Activated CD4-positive, alpha-beta memory T cell treated with anti-CD3 and anti-CD28 coated beads, Interleukin-2, amount 10 ng/mL, durations not matched to agents 7 days and 5 days (primary cell): ENCODE results near the gene NRCAM. TPM values are rescaled to one million over a fixed set of nuclear protein-coding genes. Genes with fewer than 3 reads are reported as not detected.

Source experiments
- CTCF ChIA-PET: fragments of 350-600 bp; sonication (Branson Sonifier 250); formaldehyde crosslinking; loops from one replicate; lab custom pipeline; 2021; ENCODE audit warnings: antibody characterized with exemption, inconsistent platforms; lab: Charles Lee
- POLR2A ChIA-PET: fragments of 350-600 bp; sonication (Branson Sonifier 250); formaldehyde crosslinking; loops from one replicate; lab custom pipeline; 2021; ENCODE audit warnings: antibody characterized with exemption; lab: Charles Lee
- DNase-seq: peaks from one replicate; pipeline ENCODE4 v3.0.0-alpha.2; 2020
- H3K27ac Mint-ChIP-seq: one replicate; pipeline ENCODE4 v1.8.0; 2021; ENCODE audit warnings: mild to moderate bottlenecking, mixed read lengths
- H3K27me3 Mint-ChIP-seq: one replicate; pipeline ENCODE4 v1.8.0; 2021; ENCODE audit warnings: mixed read lengths
- H3K36me3 Mint-ChIP-seq: one replicate; pipeline ENCODE4 v1.8.0; 2021; ENCODE audit warnings: low read depth, mixed read lengths
- H3K4me1 Mint-ChIP-seq: one replicate; pipeline ENCODE4 v1.8.0; 2021; ENCODE audit warnings: mixed read lengths
- H3K4me3 Mint-ChIP-seq: one replicate; pipeline ENCODE4 v1.8.0; 2021; ENCODE audit warnings: mild to moderate bottlenecking, mixed read lengths
- H3K9me3 Mint-ChIP-seq: one replicate; pipeline ENCODE4 v1.8.0; 2021; ENCODE audit warnings: mixed read lengths
- total RNA-seq, 2 experiments: library from RNA; stranded (reverse); gene quantifications; one replicate each; pipeline ENCODE4 v1.2.3, GENCODE V29; 2021

Gene NRCAM
- total RNA-seq, 2 experiments from 2014 or later: not detected

DNA sequence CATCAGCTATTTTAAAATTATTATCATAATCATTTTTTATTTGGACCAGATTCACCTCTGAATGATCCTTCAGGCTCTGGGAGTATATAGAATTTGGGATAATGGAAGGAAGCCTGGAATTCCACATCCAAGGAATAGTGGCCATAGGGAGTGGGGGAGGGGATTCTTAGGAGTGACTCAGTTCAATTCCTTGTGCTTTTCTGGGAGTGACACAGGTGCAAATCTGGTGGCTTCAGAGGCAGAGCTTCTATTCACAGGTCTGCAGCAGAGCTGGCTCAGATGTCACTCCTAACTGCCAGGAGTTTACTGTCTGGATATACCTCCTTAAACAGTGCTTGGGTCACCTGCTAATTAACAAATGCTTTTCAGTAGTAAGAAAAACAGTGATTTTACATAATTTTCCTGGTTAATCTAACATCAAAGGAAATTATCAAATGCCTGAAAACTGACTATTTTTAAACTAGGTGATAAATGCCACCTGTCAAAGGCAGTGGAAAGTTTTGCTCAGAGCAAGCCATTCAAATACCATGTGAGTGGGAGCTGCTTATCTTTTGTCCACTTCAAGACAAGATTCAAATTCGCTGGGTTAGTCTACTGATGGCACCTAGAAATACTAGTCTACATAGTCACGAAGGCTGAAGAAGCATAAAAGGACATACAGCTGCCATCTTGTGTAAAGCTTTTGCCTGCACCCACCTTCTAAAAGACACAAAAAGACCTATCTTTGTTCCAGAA is 219.4 kb downstream of the NRCAM start:
- H3K4me1 Mint-ChIP-seq: no peaks in the 10 kb centered on the region
- ChIA-PET CTCF (no interaction called here), POLR2A (no interaction called here)
- H3K36me3 Mint-ChIP-seq: no peaks in the 10 kb centered on the region
- H3K27me3 Mint-ChIP-seq: peaks cover 2% of the 10 kb centered on the region
- DNase-seq: no peak
- no peak overlapping the region for H3K4me3 Mint-ChIP-seq
- no peaks in the 10 kb centered on the region for H3K9me3 Mint-ChIP-seq
- H3K27ac Mint-ChIP-seq: no peak overlapping the region

DNA sequence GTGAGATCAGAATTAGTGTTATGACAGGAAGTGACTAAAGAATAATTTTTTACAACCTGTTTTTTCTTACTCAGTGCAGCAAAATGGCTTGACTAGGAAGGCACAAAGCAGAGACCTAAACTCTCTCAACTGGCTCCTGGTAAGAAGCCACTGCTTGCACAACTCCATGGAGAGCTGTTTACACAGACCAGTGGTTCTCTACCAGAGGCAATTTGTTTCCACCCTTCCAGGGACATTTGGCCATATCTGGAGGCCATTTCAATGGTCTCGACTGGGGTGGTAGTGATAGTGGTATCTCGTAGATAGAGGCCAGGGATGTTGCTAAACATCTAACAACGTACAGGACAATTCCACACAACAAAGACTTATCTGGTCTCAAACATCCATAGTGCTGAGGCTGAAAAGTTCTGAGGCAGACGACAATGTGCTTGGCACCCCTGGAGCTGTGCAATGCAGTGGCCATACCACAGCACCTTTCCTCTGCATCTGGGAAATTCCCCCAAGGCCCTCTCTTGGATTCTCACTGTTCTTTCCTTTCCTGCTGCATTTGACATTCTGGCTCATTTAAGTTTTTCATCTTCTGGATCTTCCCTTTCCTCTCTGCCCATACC is 220.7 kb downstream of the NRCAM start:
- POLR2A ChIA-PET: no interaction called here
- no peak overlapping the region for H3K4me3 Mint-ChIP-seq
- H3K27me3 Mint-ChIP-seq: peaks cover 4% of the 10 kb centered on the region

GRCh38 chr7:108234971-108235450 is 221.2 kb downstream of the NRCAM start:
- CTCF ChIA-PET: no interaction called here
- Mint-ChIP-seq H3K36me3 (no peaks in the 10 kb centered on the region), H3K4me3 (no peak overlapping the region), H3K27ac (no peak overlapping the region), H3K9me3 (no peaks in the 10 kb centered on the region), H3K27me3 (peaks cover 4% of the 10 kb centered on the region), H3K4me1 (no peaks in the 10 kb centered on the region)
- no peak for DNase-seq
- POLR2A ChIA-PET: no interaction called here

More for the DNA sequence above, 220.7 kb downstream of the NRCAM start:
- Mint-ChIP-seq H3K4me1 (no peaks in the 10 kb centered on the region), H3K9me3 (no peaks in the 10 kb centered on the region), H3K27ac (no peak overlapping the region), H3K36me3 (no peaks in the 10 kb centered on the region)
- no peak for DNase-seq
- CTCF ChIA-PET: no interaction called here

- H3K36me3 Mint-ChIP-seq: no peaks in the 10 kb centered on the region
- peaks cover 3% of the 10 kb centered on the region for H3K27me3 Mint-ChIP-seq
- ChIA-PET POLR2A (no interaction called here), CTCF (no interaction called here)
- no peak for DNase-seq
- H3K4me1 Mint-ChIP-seq: no peaks in the 10 kb centered on the region
- H3K4me3 Mint-ChIP-seq: no peak overlapping the region
- H3K27ac Mint-ChIP-seq: no peak overlapping the region
- H3K9me3 Mint-ChIP-seq: no peaks in the 10 kb centered on the region
These were observed 222.0 kb downstream of the NRCAM start for GRCh38 chr7:108234281-108234680.

GRCh38 chr7:108232076-108232475 is 224.2 kb downstream of the NRCAM start:
- no peaks in the 10 kb centered on the region for H3K36me3 Mint-ChIP-seq
- H3K27me3 Mint-ChIP-seq: peaks cover 1% of the 10 kb centered on the region
- H3K4me1 Mint-ChIP-seq: no peaks in the 10 kb centered on the region
- no peak overlapping the region for H3K27ac Mint-ChIP-seq
- DNase-seq: no peak
- ChIA-PET CTCF (no interaction called here), POLR2A (no interaction called here)
- no peaks in the 10 kb centered on the region for H3K9me3 Mint-ChIP-seq
- no peak overlapping the region for H3K4me3 Mint-ChIP-seq

DNA sequence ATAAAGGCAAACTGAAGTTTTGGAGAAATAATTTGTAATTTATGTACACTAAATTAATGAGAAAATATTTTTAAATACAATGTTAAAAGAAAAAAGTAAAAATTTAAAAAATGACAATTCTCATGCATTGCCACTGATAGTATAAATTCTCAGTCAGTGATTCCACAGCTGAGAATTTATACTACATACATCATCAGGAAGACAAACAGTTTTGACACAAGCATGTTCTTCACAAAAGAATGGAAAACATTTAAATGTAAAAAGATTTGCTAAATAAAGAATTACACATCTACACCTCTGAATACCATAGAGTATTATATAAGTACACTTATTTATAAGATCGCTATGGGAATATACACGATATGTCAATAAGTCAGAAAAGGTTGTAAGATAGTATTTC is 225.0 kb downstream of the NRCAM start:
- Mint-ChIP-seq H3K9me3 (no peaks in the 10 kb centered on the region), H3K4me1 (no peaks in the 10 kb centered on the region), H3K4me3 (no peak overlapping the region), H3K27me3 (peaks cover 1% of the 10 kb centered on the region), H3K27ac (no peak overlapping the region), H3K36me3 (no peaks in the 10 kb centered on the region)
- CTCF ChIA-PET: no interaction called here
- DNase-seq: no peak
- POLR2A ChIA-PET: no interaction called here

GRCh38 chr7:108227366-108227765 is 228.9 kb downstream of the NRCAM start:
- CTCF ChIA-PET: no interaction called here
- POLR2A ChIA-PET: no interaction called here
- Mint-ChIP-seq H3K27ac (no peak overlapping the region), H3K36me3 (no peaks in the 10 kb centered on the region), H3K9me3 (no peaks in the 10 kb centered on the region), H3K27me3 (peaks cover 1% of the 10 kb centered on the region), H3K4me1 (no peaks in the 10 kb centered on the region), H3K4me3 (no peak overlapping the region)
- no peak for DNase-seq

DNA sequence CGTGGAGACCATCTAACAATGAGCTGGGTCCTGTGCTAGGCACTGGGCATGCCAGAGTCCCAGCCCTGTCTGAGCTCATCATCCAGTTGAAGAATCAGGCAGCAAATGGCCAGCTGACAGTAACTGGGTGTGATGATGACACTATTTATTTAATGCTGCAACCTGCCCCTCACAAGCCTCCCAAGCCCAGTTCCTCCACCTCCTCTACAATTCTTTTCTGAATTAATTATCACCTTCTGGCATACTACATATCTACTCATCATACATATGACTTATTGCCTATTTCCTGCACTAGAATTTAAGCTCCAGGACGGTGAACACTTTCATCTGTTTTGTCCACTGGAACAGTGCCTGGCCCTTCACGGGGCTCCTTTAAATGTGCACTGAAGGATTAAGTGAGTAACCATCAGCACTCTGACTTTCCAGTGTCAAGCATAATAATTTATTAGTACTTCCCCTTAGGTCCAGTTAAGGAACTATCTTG is 229.4 kb downstream of the NRCAM start:
- Mint-ChIP-seq H3K4me1 (no peaks in the 10 kb centered on the region), H3K27ac (no peak overlapping the region), H3K36me3 (no peaks in the 10 kb centered on the region), H3K9me3 (no peaks in the 10 kb centered on the region), H3K4me3 (no peak overlapping the region), H3K27me3 (peaks cover 1% of the 10 kb centered on the region)
- no peak for DNase-seq
- CTCF ChIA-PET: no interaction called here
- POLR2A ChIA-PET: no interaction called here

DNA sequence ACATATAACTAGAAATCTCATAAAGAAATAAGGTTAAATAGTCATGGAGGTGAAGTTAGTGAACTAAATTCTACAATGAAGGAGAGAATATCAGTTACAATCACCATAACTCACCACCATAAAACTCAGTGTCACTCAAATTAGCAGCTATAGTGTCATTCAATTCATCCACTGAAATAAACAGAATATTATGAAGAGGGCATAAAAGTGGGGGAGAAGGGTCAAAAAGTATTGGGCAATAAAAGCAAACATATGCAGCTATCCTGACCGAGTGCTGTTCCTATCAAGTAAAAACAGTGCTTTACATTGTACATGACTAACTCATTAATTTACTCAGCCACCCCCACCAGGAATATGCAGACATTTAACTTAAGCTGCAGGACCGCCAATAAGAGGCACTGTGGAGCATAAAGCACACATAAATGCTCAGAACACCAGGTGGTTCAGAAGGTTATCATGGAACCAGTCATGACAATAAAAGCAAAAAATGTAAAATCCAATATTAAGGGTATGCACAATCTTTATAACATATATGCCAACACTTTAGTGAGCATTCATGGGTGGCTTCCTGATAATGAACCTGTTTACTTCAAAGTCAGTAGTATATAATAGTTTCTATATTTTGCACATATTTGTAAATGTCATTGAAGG is 230.6 kb downstream of the NRCAM start:
- H3K27ac Mint-ChIP-seq: no peak overlapping the region
- peaks cover under 1% of the 10 kb centered on the region for H3K27me3 Mint-ChIP-seq
- POLR2A ChIA-PET: no interaction called here

DNA sequence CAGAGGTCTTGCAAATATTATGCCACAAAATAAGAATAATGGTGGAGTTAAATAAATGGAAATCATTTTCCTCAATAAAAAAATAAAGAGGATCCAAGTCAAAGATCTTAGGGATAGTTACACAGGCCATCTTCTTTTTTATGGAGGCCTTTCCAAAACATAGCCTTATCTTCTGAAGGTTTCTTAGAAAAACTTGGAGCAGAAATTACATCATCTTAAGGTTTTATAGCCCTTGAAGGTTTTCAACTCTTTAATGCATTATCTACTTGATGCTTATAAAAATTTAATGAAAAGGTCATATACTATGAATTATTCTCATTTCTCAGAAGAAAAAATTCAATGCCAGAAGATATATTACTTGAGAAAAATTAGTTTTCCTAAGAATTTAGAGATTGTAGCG is 231.8 kb downstream of the NRCAM start:
- no peaks in the 10 kb centered on the region for H3K27me3 Mint-ChIP-seq
- no peak overlapping the region for H3K27ac Mint-ChIP-seq
- H3K4me3 Mint-ChIP-seq: no peak overlapping the region
- H3K9me3 Mint-ChIP-seq: no peaks in the 10 kb centered on the region
- H3K4me1 Mint-ChIP-seq: no peaks in the 10 kb centered on the region
- POLR2A ChIA-PET: no interaction called here
- H3K36me3 Mint-ChIP-seq: no peaks in the 10 kb centered on the region
- no peak for DNase-seq
- CTCF ChIA-PET: no interaction called here

More for the DNA sequence above, 230.6 kb downstream of the NRCAM start:
- no peak overlapping the region for H3K4me3 Mint-ChIP-seq
- no peaks in the 10 kb centered on the region for H3K4me1 Mint-ChIP-seq
- no peak for DNase-seq
- H3K36me3 Mint-ChIP-seq: no peaks in the 10 kb centered on the region
- no peaks in the 10 kb centered on the region for H3K9me3 Mint-ChIP-seq
- CTCF ChIA-PET: no interaction called here

- no peak overlapping the region for H3K4me3 Mint-ChIP-seq
- H3K27me3 Mint-ChIP-seq: peaks cover 3% of the 10 kb centered on the region
- DNase-seq: no peak
- ChIA-PET CTCF (no interaction called here), POLR2A (no interaction called here)
- no peaks in the 10 kb centered on the region for H3K9me3 Mint-ChIP-seq
- no peaks in the 10 kb centered on the region for H3K36me3 Mint-ChIP-seq
- no peaks in the 10 kb centered on the region for H3K4me1 Mint-ChIP-seq
- no peak overlapping the region for H3K27ac Mint-ChIP-seq
These were observed 233.9 kb downstream of the NRCAM start for GRCh38 chr7:108222236-108222892.

DNA sequence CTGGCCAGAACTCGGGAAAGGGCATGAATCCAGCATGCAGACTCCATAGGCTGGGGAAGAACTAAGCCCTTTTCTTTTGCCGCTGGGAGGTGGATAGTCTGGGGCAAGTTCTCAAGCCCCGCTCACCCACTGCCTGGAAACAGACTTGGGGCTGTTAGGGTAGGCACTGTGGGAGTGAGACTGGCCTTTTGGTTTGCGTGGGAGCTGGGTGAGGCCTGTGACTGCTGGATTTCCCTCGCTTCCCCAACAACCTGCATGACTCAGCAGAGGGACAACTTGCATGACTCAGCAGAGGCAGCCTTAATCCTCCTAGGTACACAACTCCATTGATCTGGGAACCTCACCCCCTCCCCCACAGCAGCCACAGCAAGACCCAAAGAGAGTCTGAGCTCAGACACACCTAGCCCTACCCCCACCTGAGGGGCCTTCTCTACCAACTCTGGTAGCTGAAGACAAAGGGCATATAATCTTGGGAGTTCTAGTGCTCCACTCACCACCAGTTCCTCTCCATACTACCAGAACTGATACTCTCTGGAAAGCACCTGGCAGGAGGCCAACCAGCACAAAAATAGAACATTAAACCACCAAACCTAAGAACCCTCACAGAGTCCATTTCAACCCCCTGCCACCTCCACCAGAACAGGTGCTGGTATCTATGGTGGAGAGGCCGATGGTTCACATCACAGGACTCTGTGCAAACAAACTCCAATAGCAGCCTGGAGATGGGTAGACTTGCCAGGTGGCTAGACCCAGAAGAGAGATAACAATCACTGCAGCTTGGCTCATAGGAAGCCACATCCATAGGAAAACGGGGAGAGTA is 244.6 kb downstream of the NRCAM start:
- CTCF ChIA-PET: no interaction called here

More for the DNA sequence above, 244.6 kb downstream of the NRCAM start:
- Mint-ChIP-seq H3K4me1 (no peaks in the 10 kb centered on the region), H3K27me3 (peaks cover 8% of the 10 kb centered on the region), H3K27ac (no peak overlapping the region), H3K36me3 (no peaks in the 10 kb centered on the region), H3K9me3 (no peaks in the 10 kb centered on the region), H3K4me3 (no peak overlapping the region)
- no peak for DNase-seq
- POLR2A ChIA-PET: no interaction called here
